Ishikawa (cell line): ENCODE results near the gene PARP16.

Experiments used
- FOXM1 ChIP-seq: IDR thresholded peaks from 2 replicates; pipeline ENCODE4 v1.6.1; 2012; ENCODE audit warnings: low read depth, borderline replicate concordance
- RAD21 ChIP-seq: IDR thresholded peaks from 2 replicates; pipeline ENCODE4 v1.6.1; 2012; ENCODE audit warnings: low read depth
- TAF1 ChIP-seq: IDR thresholded peaks from 2 replicates; pipeline ENCODE4 v1.6.1; 2012; ENCODE audit warnings: low read depth, mild to moderate bottlenecking

DNA sequence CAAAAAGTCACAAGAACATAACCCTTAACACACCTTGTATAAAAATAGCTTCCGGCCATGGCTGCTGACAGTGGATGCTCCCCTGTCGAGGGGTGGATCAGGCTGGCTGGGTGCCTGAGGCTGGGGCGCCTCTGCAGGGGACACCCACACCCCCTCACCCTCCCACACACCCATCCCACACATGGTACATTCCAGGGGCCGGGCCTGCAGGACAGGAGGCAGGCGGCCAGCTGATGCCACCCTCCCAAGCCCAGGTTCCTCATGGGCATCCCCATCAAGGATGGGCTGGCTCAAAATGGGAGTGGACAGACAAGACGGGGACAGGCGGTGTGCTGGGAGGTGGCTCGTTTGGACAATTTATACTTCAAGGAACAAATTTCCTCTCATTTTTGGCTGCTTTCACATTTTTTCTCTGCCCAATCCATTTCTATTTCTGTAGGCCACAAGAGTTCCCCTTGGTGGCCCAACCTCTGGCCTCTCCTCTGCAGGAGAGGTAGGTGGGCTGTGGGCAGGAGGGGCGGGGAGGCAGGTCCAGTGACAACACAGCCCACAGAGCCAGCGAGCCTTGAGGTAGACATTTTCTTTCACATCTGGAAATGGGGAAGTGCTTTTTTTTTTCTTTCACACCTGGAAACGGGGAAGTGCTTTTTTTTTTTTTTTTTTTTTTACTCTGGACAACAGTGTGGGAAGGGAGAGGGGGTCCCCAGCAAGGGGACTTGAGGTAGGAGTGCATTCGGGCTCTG is 41.1 kb upstream of the PARP16 start:
- TF ChIP-seq TAF1: no peak
- TF ChIP-seq RAD21: no peak
- no peak for TF ChIP-seq FOXM1
